OCI-LY3 (cell line): Measurements from ENCODE around the gene KCNH2.

ENCODE experiments used
- H2AFZ ChIP-seq: fragments of 200-600, 300-600 bp; shearing (Covaris generic); 2 replicates; pipeline ENCODE4 v1.6.0; 2014; ENCODE audit warnings: antibody characterized with exemption, low read depth, low read length
- H3K27ac ChIP-seq: fragments of 200-600, 300-600 bp; sonication (generic); 2 replicates; pipeline ENCODE4 v1.5.1; 2014; ENCODE audit warnings: mild to moderate bottlenecking, low read length, moderate library complexity, mixed read lengths
- H3K27me3 ChIP-seq: fragments of 200-600, 300-600 bp; sonication (generic); 2 replicates; pipeline ENCODE4 v1.6.1; 2014; ENCODE audit warnings: low read depth, low read length, mixed read lengths
- H3K36me3 ChIP-seq: fragments of 200-600, 300-600 bp; sonication (generic); replicated peaks from 2 replicates; pipeline ENCODE3; 2014; ENCODE audit warnings: low read depth, low read length, mixed read lengths
- H3K4me1 ChIP-seq: fragments of 300-600, 200-600 bp; sonication (generic); 2 replicates; pipeline ENCODE4 v1.6.1; 2014; ENCODE audit warnings: low read length, mixed read lengths
- H3K4me2 ChIP-seq: fragments of 200-600, 300-600 bp; sonication (generic); 2 replicates; pipeline ENCODE4 v1.6.1; 2014; ENCODE audit warnings: low read length, mixed read lengths
- H3K4me3 ChIP-seq: fragments of 300-600, 200-600 bp; sonication (generic); 2 replicates; pipeline ENCODE4 v1.5.1; 2014; ENCODE audit warnings: antibody characterized with exemption, mild to moderate bottlenecking, low read length, moderate library complexity
- H3K79me2 ChIP-seq: fragments of 300-600, 200-600 bp; shearing (Covaris generic); 2 replicates; pipeline ENCODE4 v1.6.1; 2014; ENCODE audit warnings: mild to moderate bottlenecking, low read length, mixed read lengths
- H3K9ac ChIP-seq: fragments of 300-600, 200-600 bp; shearing (Covaris generic); 2 replicates; pipeline ENCODE4 v1.6.0; 2014; ENCODE audit warnings: mild to moderate bottlenecking, low read length, moderate library complexity
- H3K9me3 ChIP-seq: fragments of 200-600, 300-600 bp; shearing (Covaris generic); 2 replicates; pipeline ENCODE4 v1.6.1; 2014; ENCODE audit warnings: low read length, mixed read lengths; ENCODE audit not compliant: insufficient read depth
- H4K20me1 ChIP-seq: fragments of 200-600, 300-600 bp; sonication (generic); 2 replicates; pipeline ENCODE4 v1.6.1; 2016; ENCODE audit warnings: low read length, mixed read lengths; ENCODE audit not compliant: insufficient read depth
- EZH2phosphoT487 ChIP-seq: fragments of 200-600 bp; shearing (Covaris generic); IDR thresholded peaks from 2 replicates; pipeline ENCODE4 v1.6.1; 2018; ENCODE audit warnings: antibody characterized with exemption, mixed run types, low read depth
- TF ChIP-seq, protein P1 (sequence below): fragments of 200-600, 300-600 bp; sonication (generic); IDR thresholded peaks from 2 replicates; pipeline ENCODE4 v1.5.1; 2014; ENCODE audit warnings: antibody characterized with exemption, low read length, low read depth

KCNH2 gene

GRCh38 chr7:150909200-150909995, 68.7 kb downstream of the KCNH2 start:
- no peak overlapping the region for H2AFZ ChIP-seq
- H3K4me1 ChIP-seq = peaks cover 3% of the 10 kb centered on the region
- H3K36me3 ChIP-seq = no peaks in the 10 kb centered on the region
- no peaks in the 10 kb centered on the region for H3K9me3 ChIP-seq
- H3K4me2 ChIP-seq = no peak overlapping the region
- no peak overlapping the region for H3K4me3 ChIP-seq
- no peak overlapping the region for H3K9ac ChIP-seq
- H3K79me2 ChIP-seq = no peaks in the 10 kb centered on the region
- TF ChIP-seq EZH2phosphoT487 = no peak
- TF ChIP-seq, protein P1, sequence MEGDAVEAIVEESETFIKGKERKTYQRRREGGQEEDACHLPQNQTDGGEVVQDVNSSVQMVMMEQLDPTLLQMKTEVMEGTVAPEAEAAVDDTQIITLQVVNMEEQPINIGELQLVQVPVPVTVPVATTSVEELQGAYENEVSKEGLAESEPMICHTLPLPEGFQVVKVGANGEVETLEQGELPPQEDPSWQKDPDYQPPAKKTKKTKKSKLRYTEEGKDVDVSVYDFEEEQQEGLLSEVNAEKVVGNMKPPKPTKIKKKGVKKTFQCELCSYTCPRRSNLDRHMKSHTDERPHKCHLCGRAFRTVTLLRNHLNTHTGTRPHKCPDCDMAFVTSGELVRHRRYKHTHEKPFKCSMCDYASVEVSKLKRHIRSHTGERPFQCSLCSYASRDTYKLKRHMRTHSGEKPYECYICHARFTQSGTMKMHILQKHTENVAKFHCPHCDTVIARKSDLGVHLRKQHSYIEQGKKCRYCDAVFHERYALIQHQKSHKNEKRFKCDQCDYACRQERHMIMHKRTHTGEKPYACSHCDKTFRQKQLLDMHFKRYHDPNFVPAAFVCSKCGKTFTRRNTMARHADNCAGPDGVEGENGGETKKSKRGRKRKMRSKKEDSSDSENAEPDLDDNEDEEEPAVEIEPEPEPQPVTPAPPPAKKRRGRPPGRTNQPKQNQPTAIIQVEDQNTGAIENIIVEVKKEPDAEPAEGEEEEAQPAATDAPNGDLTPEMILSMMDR = no peak
- no peaks in the 10 kb centered on the region for H4K20me1 ChIP-seq
- H3K27ac ChIP-seq = no peak overlapping the region
- H3K27me3 ChIP-seq = peaks cover 29% of the 10 kb centered on the region

- Histone ChIP-seq H3K27me3 (peaks cover 23% of the 10 kb centered on the region), H3K4me3 (no peak overlapping the region), H4K20me1 (no peaks in the 10 kb centered on the region), H2AFZ (no peak overlapping the region), H3K9ac (no peak overlapping the region), H3K79me2 (no peaks in the 10 kb centered on the region), H3K27ac (no peak overlapping the region), H3K9me3 (no peaks in the 10 kb centered on the region), H3K36me3 (no peaks in the 10 kb centered on the region), H3K4me2 (no peak overlapping the region), H3K4me1 (peaks cover 14% of the 10 kb centered on the region)
- TF ChIP-seq, protein P1 = no peak
Observed at GRCh38 chr7:150908173-150908572, 69.9 kb downstream of the KCNH2 start.

DNA sequence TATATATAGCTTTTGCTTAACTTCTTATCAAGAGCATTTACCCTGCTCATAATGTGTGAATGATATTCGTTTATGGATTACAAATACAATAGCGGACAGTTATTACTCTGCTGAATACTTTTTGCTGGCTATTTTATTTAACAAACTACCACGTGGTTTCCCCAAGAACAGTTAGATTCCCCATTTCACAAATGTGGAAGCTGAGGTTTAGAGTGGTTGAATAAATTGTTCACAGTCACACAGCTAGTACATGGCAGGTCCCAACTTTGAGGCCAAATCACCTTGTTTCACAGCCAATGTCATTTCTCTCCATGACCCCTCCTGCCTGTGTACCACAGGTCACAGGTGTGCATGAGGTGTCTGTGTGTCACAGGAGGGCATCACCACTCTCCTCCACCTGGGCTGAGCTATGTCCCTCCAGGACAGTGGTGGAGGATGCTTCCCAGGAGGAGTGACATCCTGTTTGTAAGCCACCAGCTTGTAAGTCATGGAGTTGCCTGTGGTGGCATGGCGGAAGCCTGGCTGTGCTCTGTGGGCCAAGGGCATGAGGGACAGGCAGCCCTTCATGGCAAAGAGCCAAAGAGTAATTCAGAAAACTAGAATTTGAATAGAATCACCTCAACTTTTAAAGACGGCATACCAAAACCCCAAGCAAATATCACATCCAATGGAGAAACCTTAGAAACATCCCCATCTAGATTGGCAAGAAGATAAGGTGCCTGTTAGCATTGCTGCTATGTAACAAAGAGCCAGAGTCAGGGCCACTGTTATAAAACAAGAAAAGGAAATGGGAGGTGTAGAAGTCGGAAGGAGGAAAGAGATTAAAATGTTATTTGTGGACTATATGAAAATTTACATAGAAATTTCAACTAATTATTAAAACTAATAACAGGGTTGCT, 73.9 kb downstream of the KCNH2 start:
- Histone ChIP-seq H3K4me2 (peak overlapping the region; percentile 51), H4K20me1 (no peaks in the 10 kb centered on the region), H3K27me3 (peaks cover 18% of the 10 kb centered on the region), H3K4me1 (peaks cover 34% of the 10 kb centered on the region), H3K79me2 (no peaks in the 10 kb centered on the region), H3K27ac (peak overlapping the region; percentile 2; the same call in 1 of the 2 replicates), H3K36me3 (no peaks in the 10 kb centered on the region), H3K4me3 (peak overlapping the region; percentile 3; the same call in 1 of the 2 replicates), H3K9me3 (no peaks in the 10 kb centered on the region), H3K9ac (no peak overlapping the region), H2AFZ (0 out of 2 replicates have a peak overlapping the region, but pooled peaks have one; percentile 3)
- TF ChIP-seq EZH2phosphoT487 = no peak
- TF ChIP-seq, protein P1 = no peak

DNA sequence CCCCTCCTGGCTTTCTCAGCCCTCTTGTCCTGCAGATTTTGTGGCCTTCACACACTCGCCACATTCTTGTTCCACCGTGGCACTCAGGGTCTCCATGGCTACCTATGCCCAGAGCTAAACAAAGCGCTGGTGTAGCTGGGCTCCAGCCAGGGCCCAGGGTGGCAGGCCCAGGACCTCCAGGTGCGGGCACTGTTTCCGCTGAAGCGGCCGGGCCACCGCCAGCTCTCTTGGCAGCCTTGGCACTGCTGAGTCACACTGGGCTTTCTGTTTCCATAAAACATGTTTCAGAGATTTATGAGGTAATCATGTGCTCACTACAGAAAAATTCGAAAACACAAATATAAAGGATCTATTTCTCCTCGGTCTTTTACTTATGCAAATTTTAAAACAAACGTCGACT, 74.5 kb downstream of the KCNH2 start:
- Histone ChIP-seq H3K4me3 (peak overlapping the region; percentile 3), H3K27ac (peak overlapping the region; percentile 2; the same call in 1 of the 2 replicates), H3K4me2 (peak overlapping the region; percentile 51), H3K36me3 (no peaks in the 10 kb centered on the region), H4K20me1 (no peaks in the 10 kb centered on the region), H3K9ac (peak overlapping the region; percentile 27; the same call in 1 of the 2 replicates), H3K9me3 (no peaks in the 10 kb centered on the region), H3K79me2 (no peaks in the 10 kb centered on the region), H3K27me3 (peaks cover 18% of the 10 kb centered on the region), H2AFZ (peak overlapping the region; percentile 3; the same call in 1 of the 2 replicates), H3K4me1 (peaks cover 41% of the 10 kb centered on the region)
- TF ChIP-seq, protein P1 = no peak
- no peak for TF ChIP-seq EZH2phosphoT487
